MG63 (cell line): ENCODE results near the gene USH1C. TPM values are rescaled to one million over a fixed set of nuclear protein-coding genes. Genes with fewer than 3 reads are reported as not detected.

Experiments
- DNase-seq: peaks from one replicate; pipeline ENCODE4 v3.0.0-alpha.2; 2020
- H3K27me3 ChIP-seq: fragments of 250-450 bp; sonication (Bioruptor Pico); 2 replicates; pipeline ENCODE4 v1.5.1; 2020; ENCODE audit warnings: mild to moderate bottlenecking, moderate library complexity
- H3K36me3 ChIP-seq: fragments of 250-450 bp; sonication (Bioruptor Pico); 2 replicates; pipeline ENCODE4 v1.5.1; 2020; ENCODE audit warnings: mild to moderate bottlenecking, moderate library complexity
- H3K4me3 ChIP-seq: fragments of 250-450 bp; sonication (Bioruptor Pico); 2 replicates; pipeline ENCODE4 v1.5.1; 2020; ENCODE audit warnings: mild to moderate bottlenecking, moderate library complexity
- H3K9me3 ChIP-seq: fragments of 250-450 bp; sonication (Bioruptor Pico); 2 replicates; pipeline ENCODE4 v1.5.1; 2020; ENCODE audit warnings: mild to moderate bottlenecking, moderate library complexity
- total RNA-seq: library from RNA; depleted of rRNA; stranded (reverse); fragments of >200 nt; shearing (Covaris generic); gene quantifications from 2 replicates; pipeline ENCODE4 v1.2.3, GENCODE V29; 2014; ENCODE audit warnings: low replicate concordance

USH1C gene
- total RNA-seq, 1 experiment from 2014 or later = not detected

DNA sequence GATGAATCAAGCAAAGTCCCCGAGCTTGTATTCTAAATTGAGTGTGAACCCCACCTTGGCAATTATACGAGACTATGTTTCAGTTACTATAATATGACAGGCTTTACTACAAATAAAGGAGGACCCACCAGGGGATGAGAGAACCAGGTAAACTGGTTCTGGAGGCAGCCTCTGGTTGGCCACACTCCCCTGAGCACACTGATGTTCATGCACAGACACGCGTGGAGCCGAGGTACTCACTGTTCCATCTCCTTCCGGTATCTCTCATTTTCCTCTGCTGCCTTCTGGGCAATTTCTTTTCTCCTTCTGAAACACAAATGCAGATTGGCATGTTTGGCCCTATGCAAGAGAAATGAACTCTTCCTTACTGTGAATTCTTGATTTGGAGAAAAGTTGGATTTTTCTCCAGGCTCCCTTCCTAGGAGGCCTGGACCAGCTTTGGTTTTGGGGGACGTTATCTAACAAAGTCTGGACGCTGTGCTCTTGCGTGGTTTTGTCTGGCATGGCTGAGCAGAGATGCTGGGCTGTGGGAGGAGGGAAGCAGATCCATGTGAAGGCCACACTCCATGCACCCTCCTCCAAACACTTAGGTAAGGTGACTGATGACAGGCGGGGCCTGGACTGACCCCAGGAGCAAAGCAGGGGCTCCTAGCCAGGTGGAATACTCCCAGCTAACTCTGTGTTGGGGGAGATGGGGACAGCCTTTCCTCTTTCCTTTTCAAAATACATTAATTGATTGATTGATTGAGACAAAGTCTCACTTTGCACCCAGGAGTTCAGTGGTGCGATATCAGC is 22.9 kb downstream of the USH1C start:
- H3K36me3 ChIP-seq = no peaks in the 10 kb centered on the region
- no peaks in the 10 kb centered on the region for H3K9me3 ChIP-seq
- H3K27me3 ChIP-seq = no peaks in the 10 kb centered on the region
- DNase-seq = no peak
- H3K4me3 ChIP-seq = no peak overlapping the region

DNA sequence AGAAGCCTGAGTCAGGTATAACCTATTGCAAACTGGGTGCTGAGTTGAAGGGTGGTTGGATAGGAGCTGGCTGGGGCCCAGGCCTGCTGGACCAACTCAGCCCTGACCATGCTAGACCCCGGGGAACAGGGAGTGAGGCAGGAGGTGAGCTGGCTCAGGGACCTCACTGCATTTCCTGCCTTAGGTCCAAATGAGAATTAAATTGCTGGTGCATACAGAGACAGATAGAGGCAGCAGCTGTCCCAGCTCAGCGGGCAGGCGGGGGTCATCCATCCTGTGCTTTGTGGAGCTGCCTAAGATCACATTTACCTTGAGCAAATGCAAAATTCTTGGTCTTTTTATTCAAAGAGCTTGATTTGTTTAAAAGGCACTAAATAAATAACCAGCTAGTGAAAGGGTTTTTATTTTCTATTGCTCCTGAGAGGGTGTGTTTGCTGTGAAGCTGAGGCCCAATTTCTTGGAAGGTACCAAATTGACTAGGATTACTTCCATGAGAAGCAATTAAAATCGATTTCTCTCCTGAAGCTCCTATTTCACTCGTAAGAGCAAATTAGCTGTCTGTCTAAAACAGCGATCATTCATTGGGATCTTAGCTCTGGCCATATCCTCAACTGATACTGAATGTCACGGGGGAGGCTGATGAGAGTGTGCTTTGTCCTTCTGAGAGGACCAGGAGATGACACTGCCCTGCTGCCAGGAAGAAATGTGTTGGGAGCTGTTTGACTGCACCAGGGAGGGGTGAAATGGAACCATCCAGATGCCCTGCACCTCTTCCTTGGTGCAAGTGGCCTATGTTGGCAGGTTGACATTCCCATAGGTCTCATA is 24.9 kb downstream of the USH1C start:
- no peaks in the 10 kb centered on the region for H3K9me3 ChIP-seq
- no peaks in the 10 kb centered on the region for H3K36me3 ChIP-seq
- H3K4me3 ChIP-seq = no peak overlapping the region
- no peak for DNase-seq
- H3K27me3 ChIP-seq = no peaks in the 10 kb centered on the region

DNA sequence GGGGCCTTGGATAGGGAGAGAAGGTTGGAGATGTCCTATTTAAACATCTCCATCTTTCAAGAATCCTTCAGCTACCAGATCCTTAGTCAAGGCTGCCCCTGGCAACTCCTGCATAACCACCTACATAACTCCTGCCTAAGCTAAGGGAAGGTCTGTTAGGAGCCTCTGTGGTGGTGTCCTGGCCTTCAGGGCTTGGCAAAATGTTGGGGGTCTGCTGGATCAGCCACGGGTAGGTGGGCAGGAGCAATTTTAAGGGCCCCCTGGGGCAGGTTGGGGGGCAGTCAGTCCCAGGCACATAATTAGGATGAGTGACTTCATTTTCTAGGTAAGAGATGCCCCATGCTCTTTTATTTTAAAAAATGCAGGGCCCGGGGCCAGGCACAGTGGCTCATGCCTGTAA is 25.9 kb downstream of the USH1C start:
- Histone ChIP-seq H3K27me3 (no peaks in the 10 kb centered on the region), H3K36me3 (no peaks in the 10 kb centered on the region), H3K4me3 (no peak overlapping the region), H3K9me3 (no peaks in the 10 kb centered on the region)
- DNase-seq = no peak

DNA sequence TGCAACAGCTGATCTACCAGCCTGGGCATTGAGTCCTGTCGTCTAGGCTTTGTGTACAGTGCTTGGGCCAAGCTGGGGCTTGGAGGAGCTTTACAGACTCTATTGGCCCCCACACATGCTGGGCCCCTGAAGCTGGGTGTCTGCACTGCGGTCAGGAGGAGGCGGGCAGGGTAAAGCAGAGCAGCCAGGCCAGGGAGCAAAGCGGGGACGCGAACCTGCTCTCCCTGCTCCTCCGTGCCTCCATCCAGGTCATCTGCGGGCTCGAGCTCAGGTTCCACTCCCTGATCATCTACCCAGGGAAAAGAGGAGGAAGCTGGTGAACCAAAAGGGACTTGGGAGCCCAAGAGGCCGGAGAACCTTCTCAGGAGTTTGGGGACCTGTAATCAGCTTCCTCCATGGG is 27.0 kb downstream of the USH1C start:
- no peak for DNase-seq
- Histone ChIP-seq H3K27me3 (no peaks in the 10 kb centered on the region), H3K4me3 (no peak overlapping the region), H3K9me3 (no peaks in the 10 kb centered on the region), H3K36me3 (no peaks in the 10 kb centered on the region)

DNA sequence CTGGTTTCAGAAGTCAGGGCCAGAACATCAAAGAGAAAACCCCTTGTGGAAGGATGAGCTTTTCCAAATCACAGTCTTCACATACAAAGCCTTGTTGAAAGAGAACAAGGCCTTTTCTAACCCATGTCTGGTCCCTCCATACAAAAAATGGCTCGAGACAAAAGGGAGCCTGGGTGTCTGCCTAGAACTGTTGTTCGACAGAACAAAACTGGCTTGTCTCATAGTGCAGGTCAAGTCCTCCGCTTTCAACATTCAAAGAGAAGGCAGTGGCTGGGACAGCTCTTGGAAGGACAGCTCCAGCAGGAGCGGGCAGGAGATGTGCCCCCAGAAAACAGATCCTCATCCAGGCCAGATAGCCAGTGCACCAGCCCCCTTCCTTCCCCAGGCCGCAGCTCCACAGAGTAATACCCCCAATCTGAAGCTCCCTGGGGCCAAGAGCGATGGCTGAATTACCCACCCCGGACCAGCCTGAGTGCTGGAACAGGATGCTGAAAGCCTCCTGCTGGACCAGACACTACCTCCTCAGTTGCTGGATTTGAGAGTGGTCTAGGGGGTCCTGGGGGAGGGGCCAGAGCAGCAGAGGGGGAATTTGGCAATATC is 27.6 kb downstream of the USH1C start:
- DNase-seq = no peak
- Histone ChIP-seq H3K9me3 (no peaks in the 10 kb centered on the region), H3K27me3 (no peaks in the 10 kb centered on the region), H3K4me3 (no peak overlapping the region), H3K36me3 (no peaks in the 10 kb centered on the region)

DNA sequence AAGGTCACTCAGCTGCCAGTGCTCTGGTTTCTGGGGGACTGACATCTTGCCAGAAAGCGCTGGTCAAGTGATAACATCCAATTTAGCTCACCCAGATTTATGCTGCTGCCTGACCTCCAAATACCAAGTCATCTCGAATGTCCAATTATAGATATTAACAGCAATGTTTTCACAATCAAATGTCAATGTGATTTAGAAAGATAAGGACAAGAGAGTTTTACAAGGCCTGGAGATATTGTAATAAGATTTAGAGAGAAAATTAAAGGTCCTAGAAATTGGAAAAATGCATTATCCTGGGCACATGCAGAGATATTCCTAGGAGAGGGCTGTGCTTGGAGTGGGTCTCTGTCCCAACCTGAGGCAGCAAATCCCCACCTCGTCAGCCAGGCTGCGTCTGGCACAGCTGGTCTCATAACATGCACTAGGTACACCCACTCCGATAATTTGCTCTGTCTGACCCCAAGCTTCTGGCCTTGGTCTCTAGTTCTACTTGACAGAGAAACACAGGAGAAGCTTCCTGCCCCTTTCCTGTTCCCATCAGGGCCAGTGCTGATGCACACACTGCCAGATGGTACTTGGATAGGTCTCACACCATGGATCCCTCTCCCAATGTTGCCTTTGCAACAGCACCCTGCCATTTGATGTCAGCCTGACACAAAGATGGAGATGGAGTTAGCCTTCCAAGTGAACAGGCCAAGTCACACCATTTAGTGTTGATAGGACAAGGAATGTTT is 28.6 kb downstream of the USH1C start:
- H3K4me3 ChIP-seq = no peak overlapping the region
- no peaks in the 10 kb centered on the region for H3K9me3 ChIP-seq
- no peaks in the 10 kb centered on the region for H3K36me3 ChIP-seq
- no peak for DNase-seq
- H3K27me3 ChIP-seq = no peaks in the 10 kb centered on the region

DNA sequence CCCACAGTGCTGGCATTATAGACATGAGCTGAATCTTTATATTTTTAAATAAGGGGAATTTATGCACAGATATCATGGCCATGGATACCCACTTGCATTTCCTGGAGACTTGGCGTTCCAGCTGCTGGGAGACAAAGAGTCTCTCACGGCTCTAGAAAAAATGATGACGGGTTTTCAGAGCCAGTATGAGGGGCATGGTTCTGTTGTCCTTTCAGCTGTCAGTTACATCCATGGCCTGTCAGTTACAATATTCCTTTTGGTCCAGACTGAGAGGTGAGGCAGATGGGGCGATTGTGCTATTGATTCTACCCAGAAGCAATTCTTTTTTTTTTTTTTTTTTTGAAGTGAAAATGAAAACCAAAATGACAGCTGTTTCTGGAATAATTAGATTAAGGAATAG is 29.7 kb downstream of the USH1C start:
- Histone ChIP-seq H3K9me3 (no peaks in the 10 kb centered on the region), H3K27me3 (no peaks in the 10 kb centered on the region), H3K36me3 (no peaks in the 10 kb centered on the region), H3K4me3 (no peak overlapping the region)
- DNase-seq = no peak

DNA sequence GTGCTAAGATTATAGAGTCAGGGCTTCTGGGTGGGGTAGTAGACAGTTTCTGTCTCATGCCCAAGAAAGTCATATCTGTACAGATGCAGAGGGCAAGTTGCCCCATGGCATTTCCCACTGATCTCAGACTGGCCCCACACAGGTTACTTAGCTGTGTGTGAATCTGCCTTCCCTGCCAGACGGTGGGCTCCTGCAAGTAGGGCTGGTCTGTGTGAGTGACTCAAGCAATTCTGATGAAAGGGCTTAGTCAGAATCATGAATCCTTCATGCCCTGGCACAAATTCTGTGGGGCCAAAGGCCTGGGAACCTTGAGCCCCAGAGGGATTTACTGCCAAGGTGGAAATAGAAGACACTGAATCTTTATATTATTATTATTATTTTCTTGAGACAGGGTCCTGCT is 30.4 kb downstream of the USH1C start:
- no peaks in the 10 kb centered on the region for H3K27me3 ChIP-seq
- DNase-seq = peak; percentile 11
- no peak overlapping the region for H3K4me3 ChIP-seq

DNA sequence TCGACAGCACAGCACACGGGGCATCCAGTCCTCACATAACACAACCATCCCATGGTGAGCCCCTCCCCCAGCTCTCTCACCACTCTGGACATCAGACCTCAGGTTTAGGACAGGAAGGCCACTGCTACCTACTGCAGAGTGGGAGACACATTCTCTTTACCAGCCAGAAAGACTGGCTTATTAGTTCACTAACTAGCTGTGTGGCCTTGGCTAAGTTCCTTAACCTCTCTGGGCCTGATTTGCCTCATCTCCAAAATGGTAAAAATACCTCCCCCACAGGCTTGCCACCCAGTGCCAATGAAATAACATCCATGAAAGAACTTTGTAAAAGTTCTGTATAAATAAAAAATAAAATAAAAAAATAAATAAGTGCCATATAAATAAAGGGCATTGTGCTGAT is 32.1 kb downstream of the USH1C start:
- Histone ChIP-seq H3K36me3 (no peaks in the 10 kb centered on the region), H3K4me3 (no peak overlapping the region)

More for the DNA sequence above, 30.4 kb downstream of the USH1C start:
- Histone ChIP-seq H3K36me3 (no peaks in the 10 kb centered on the region), H3K9me3 (no peaks in the 10 kb centered on the region)

DNA sequence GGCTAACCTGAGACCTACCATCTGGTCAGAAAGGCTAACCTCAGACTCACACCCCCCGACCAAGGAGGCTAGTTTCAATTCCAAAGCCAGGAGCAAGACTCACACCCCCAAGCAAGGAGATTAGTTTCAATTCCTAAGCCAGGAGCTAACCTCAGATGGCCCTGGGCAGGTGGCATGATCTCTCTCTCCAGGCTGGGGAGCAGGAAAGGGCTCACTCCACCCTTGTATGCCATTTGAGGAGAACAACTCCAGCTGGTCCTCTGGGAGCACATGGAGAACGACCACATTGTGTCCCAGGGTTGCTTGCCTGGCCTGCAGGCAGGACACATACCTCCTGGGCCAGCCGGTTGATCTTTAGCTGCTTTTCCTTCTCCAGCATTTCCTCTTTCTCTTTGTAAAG is 32.6 kb downstream of the USH1C start:
- Histone ChIP-seq H3K36me3 (no peaks in the 10 kb centered on the region), H3K27me3 (no peaks in the 10 kb centered on the region), H3K9me3 (no peaks in the 10 kb centered on the region), H3K4me3 (no peak overlapping the region)
- DNase-seq = no peak

More for the DNA sequence above, 32.1 kb downstream of the USH1C start:
- no peak for DNase-seq
- Histone ChIP-seq H3K9me3 (no peaks in the 10 kb centered on the region), H3K27me3 (no peaks in the 10 kb centered on the region)

DNA sequence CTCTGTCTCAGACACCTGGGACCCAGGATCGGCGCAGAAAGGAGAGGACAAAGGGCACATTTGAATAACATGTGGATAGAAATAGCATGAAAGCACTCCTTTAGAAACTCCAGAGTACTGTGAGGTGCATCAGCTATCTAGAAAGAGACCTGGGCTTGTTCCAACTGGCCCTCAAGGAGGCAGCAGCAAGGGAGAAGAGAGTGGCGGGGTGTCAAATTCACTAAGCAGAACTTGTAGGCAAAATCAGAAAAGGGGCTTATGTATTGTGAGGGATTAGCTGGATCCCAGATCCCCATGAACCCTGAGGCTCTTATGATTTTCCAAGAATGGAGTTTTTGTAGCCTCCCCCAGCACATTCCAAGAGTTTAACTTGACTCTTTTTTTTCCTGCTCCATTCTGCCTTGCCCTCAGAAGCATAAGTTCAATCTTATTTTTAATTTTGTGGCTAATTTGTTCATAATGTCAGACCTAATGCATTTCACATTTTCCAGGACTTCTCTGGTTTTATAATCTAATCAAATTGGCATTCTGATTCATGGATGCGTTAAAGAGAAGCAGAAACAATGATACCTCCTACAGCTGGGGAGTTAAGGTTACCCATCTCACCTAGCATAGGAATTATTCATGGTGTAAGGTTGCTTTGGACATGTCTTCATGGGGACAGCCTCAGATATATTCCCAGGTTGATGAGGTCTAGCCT is 33.6 kb downstream of the USH1C start:
- no peaks in the 10 kb centered on the region for H3K9me3 ChIP-seq

DNA sequence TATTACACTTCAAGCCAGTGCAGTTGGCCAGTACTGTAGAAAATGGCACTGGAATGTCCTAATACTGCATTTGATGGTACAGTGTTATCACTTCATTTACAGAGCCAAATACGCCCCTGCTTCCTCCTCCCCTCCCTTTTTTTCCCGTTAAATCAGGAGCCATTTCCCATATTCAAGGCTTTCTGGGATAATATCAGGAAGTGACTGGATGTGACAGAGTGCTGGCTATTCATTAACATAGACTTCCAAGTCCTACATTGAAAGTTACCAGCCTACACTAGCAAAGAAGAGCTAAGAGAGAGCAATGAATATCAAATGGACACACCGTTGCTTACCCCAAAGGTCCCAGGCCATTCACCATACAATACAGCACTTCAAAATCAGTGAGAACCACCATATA is 35.4 kb downstream of the USH1C start:
- no peaks in the 10 kb centered on the region for H3K27me3 ChIP-seq
- DNase-seq = no peak
- H3K36me3 ChIP-seq = no peaks in the 10 kb centered on the region
- no peaks in the 10 kb centered on the region for H3K9me3 ChIP-seq
- no peak overlapping the region for H3K4me3 ChIP-seq

More for the DNA sequence above, 33.6 kb downstream of the USH1C start:
- H3K36me3 ChIP-seq = no peaks in the 10 kb centered on the region
- no peak for DNase-seq
- no peaks in the 10 kb centered on the region for H3K27me3 ChIP-seq
- H3K4me3 ChIP-seq = no peak overlapping the region

DNA sequence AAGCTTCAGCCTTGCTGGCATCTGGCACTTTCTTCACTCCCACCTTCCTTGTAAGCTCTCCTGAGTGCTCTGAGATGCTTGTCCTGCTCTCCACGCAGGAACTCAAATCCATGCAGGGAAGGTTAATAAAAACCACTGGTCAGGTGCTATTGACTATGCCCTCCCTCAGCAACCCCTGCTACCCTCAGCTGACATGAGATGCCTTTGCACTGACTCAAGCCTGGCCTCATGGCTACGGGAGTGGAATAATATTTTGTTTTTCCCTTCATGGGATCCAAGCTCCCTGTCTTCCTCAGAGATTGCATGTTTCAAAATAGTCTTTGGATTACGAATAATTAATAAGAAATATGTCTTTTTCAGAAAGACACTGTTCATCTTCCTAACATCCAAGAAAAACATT is 35.9 kb downstream of the USH1C start:
- no peak for DNase-seq
- no peaks in the 10 kb centered on the region for H3K36me3 ChIP-seq

DNA sequence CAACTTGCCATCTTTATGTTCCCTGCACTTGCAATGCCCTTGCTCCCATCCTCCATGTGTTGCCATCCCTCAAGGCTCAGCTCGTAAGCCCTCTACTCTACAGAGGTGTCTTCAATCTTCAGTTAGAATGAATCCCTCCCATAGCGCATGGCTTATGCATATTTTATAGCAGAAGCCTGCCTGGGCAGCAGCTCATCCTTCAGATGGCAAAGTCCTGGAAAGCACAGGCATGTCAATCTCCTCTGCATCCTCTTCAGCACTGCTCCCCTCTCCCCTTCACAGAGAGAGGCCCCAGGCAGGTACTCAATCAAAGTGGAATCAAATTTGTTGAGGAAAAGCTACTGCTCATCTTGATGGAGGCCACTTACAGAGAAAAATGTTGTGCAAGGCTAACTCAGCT is 36.4 kb downstream of the USH1C start:
- Histone ChIP-seq H3K4me3 (no peak overlapping the region), H3K9me3 (no peaks in the 10 kb centered on the region), H3K27me3 (no peaks in the 10 kb centered on the region), H3K36me3 (no peaks in the 10 kb centered on the region)
- DNase-seq = no peak

More for the DNA sequence above, 35.9 kb downstream of the USH1C start:
- Histone ChIP-seq H3K27me3 (no peaks in the 10 kb centered on the region), H3K4me3 (no peak overlapping the region), H3K9me3 (no peaks in the 10 kb centered on the region)

DNA sequence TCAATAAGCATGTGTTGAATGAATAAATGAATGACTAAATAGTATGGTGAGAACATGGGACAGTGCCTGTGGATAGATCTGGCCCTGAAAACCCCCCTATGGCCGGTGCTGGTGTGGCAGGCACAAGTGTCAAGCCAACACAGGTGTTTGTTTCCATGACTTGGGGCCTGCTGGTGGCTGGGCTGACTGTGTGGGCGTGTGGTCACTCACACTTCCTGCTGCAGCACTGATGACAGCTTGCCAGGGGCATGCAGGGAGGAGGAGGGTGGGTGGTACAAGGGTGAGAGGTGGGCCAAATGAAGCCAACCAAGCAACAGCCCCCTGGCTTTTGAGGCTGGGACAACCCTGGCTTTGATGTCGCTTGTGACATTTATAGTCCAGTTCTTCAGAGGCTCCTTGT is 37.3 kb downstream of the USH1C start:
- Histone ChIP-seq H3K36me3 (no peaks in the 10 kb centered on the region), H3K27me3 (no peaks in the 10 kb centered on the region), H3K4me3 (no peak overlapping the region), H3K9me3 (no peaks in the 10 kb centered on the region)
- no peak for DNase-seq

DNA sequence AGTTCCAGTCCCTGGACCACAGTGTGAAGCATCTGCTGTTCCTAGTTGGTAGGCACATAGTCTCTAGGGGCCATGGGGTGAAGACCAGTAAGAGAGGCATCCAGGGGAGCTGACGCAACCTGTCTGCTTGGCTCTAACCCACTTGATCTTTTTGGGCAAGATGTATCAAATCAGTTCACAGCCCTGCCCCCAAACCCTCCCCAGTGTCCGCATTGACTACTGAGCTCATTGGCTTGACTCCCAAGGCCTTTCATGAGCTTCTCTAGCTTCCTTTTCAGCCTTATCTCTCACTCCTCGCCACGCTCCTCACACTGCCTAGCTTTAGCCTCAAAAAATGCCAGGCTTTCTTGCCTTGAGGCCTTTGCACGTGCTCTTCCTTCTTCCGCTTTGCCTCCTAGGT is 37.9 kb downstream of the USH1C start:
- Histone ChIP-seq H3K27me3 (no peaks in the 10 kb centered on the region), H3K4me3 (no peak overlapping the region), H3K9me3 (no peaks in the 10 kb centered on the region), H3K36me3 (no peaks in the 10 kb centered on the region)
- no peak for DNase-seq
